IMR-90 (cell line): ENCODE results near the gene SFTPD. TPM values are rescaled to one million over a fixed set of nuclear protein-coding genes. Genes with fewer than 3 reads are reported as not detected.

Source experiments
- ATAC-seq: fragments of 200-7000 bp; cut with Tn5 transposase; 2 replicates; pipeline ENCODE4 v1.9.1; 2020; ENCODE audit warnings: low read depth, mild to moderate bottlenecking, moderate library complexity
- BruUV-seq: library from RNA; stranded (reverse); fragments of 400-500 nt; replicated peaks from 2 replicates; lab custom pipeline; 2021; lab: Mats Ljungman, UMichigan
- CTCF ChIA-PET: fragments of 300-600 bp; formaldehyde crosslinking; extraction: SDS; loops from one replicate; lab custom pipeline; 2021; ENCODE audit warnings: antibody characterized with exemption; lab: Yijun Ruan, JAX
- POLR2A ChIA-PET: fragments of 300-600 bp; sonication (Branson Sonifier 250); formaldehyde crosslinking; loops from one replicate; lab custom pipeline; 2022; ENCODE audit warnings: antibody characterized with exemption; ENCODE audit not compliant: unreplicated experiment; lab: Charles Lee
- DNase-seq: peaks from one replicate; pipeline ENCODE4 v3.0.0; 2013
- H2AFZ ChIP-seq: replicated peaks from 2 replicates; pipeline ENCODE3; 2013; ENCODE audit warnings: low read length, mild to moderate bottlenecking; ENCODE audit not compliant: poor library complexity
- H2AK5ac ChIP-seq: 2 replicates; pipeline ENCODE4 v1.6.1; 2013; ENCODE audit warnings: low read depth, low read length, inconsistent platforms
- H2AK9ac ChIP-seq: replicated peaks from 2 replicates; pipeline ENCODE3; 2013; ENCODE audit warnings: mild to moderate bottlenecking, low read depth, low read length, moderate library complexity; ENCODE audit not compliant: poor library complexity
- H2BK120ac ChIP-seq: 2 replicates; pipeline ENCODE4 v1.6.1; 2013; ENCODE audit warnings: low read depth, low read length, inconsistent platforms
- H2BK15ac ChIP-seq: 3 replicates; pipeline ENCODE4 v1.6.1; 2013; ENCODE audit warnings: low read depth, low read length, inconsistent platforms
- H2BK20ac ChIP-seq: 2 replicates; pipeline ENCODE4 v1.6.1; 2013; ENCODE audit warnings: low read depth, mild to moderate bottlenecking, inconsistent platforms, low read length, moderate library complexity
- H2BK5ac ChIP-seq: 2 replicates; pipeline ENCODE4 v1.6.1; 2013; ENCODE audit warnings: mild to moderate bottlenecking, low read depth, low read length, inconsistent platforms; ENCODE audit not compliant: poor library complexity, severe bottlenecking
- H3K14ac ChIP-seq: replicated peaks from 2 replicates; pipeline ENCODE4 v1.6.1; 2013; ENCODE audit warnings: low read depth, low read length, inconsistent platforms
- H3K18ac ChIP-seq: 2 replicates; pipeline ENCODE4 v1.6.1; 2013; ENCODE audit warnings: low read depth, low read length, control low read depth
- H3K23ac ChIP-seq: 2 replicates; pipeline ENCODE4 v1.6.1; 2013; ENCODE audit warnings: low read depth, low read length, inconsistent platforms
- H3K27ac ChIP-seq: 2 replicates; pipeline ENCODE4 v1.5.1; 2013; ENCODE audit warnings: mild to moderate bottlenecking, control low read depth, low read length; ENCODE audit not compliant: insufficient read depth
- H3K27me3 ChIP-seq: 2 replicates; pipeline ENCODE4 v1.6.1; 2013; ENCODE audit warnings: low read length; ENCODE audit not compliant: control insufficient read depth, insufficient read depth
- H3K36me3 ChIP-seq: 2 replicates; pipeline ENCODE4 v1.6.1; 2013; ENCODE audit warnings: low read length, mixed read lengths; ENCODE audit not compliant: control insufficient read depth, insufficient read depth
- H3K4ac ChIP-seq: 2 replicates; pipeline ENCODE4 v1.6.1; 2013; ENCODE audit warnings: low read depth, low read length, inconsistent platforms
- H3K4me1 ChIP-seq: 2 replicates; pipeline ENCODE4 v1.6.1; 2013; ENCODE audit warnings: low read length, mixed read lengths; ENCODE audit not compliant: control insufficient read depth, insufficient read depth
- H3K4me2 ChIP-seq: 2 replicates; pipeline ENCODE4 v1.6.1; 2013; ENCODE audit warnings: low read depth, mild to moderate bottlenecking, control low read depth, low read length, moderate library complexity
- H3K4me3 ChIP-seq: 2 replicates; pipeline ENCODE4 v1.5.1; 2013; ENCODE audit warnings: low read depth, mild to moderate bottlenecking, control low read depth, low read length, moderate library complexity; ENCODE audit not compliant: insufficient read depth
- H3K56ac ChIP-seq: 2 replicates; pipeline ENCODE4 v1.6.1; 2013; ENCODE audit warnings: low read length, inconsistent platforms; ENCODE audit not compliant: insufficient read depth; ENCODE audit errors: extremely low read depth
- H3K79me1 ChIP-seq, 2 experiments: 2 replicates each; pipeline ENCODE4 v1.6.1; 2013; ENCODE audit warnings: low read length in 2 of 2, inconsistent platforms in 1 of 2, low read depth in 1 of 2
- H3K9ac ChIP-seq: 2 replicates; pipeline ENCODE4 v1.6.1; 2013; ENCODE audit warnings: low read depth, low read length, control low read depth
- H3K9me1 ChIP-seq: 2 replicates; pipeline ENCODE4 v1.6.1; 2013; ENCODE audit warnings: low read length, inconsistent platforms; ENCODE audit not compliant: insufficient read depth
- H3K9me3 ChIP-seq: 2 replicates; pipeline ENCODE4 v1.6.1; 2013; ENCODE audit warnings: low read length; ENCODE audit not compliant: control insufficient read depth, insufficient read depth
- H4K20me1 ChIP-seq: 2 replicates; pipeline ENCODE4 v1.6.1; 2013; ENCODE audit warnings: low read length, inconsistent platforms; ENCODE audit not compliant: insufficient read depth
- H4K5ac ChIP-seq: 2 replicates; pipeline ENCODE4 v1.6.1; 2013; ENCODE audit warnings: mild to moderate bottlenecking, low read depth, low read length, control low read depth
- H4K8ac ChIP-seq, 2 experiments: 2 replicates each; pipeline ENCODE4 v1.6.1; 2013; ENCODE audit warnings: low read depth in 2 of 2, low read length in 2 of 2, control low read depth in 1 of 2, inconsistent platforms in 1 of 2
- H4K91ac ChIP-seq: 2 replicates; pipeline ENCODE4 v1.6.1; 2013; ENCODE audit warnings: low read depth, low read length, inconsistent platforms; ENCODE audit not compliant: insufficient read depth
- CTCF ChIP-seq: conservative IDR thresholded peaks from 2 replicates; pipeline ENCODE4 v1.5.1; 2012; ENCODE audit warnings: mild to moderate bottlenecking, low read depth, low read length, improper control_type of control experiment
- ELK1 ChIP-seq: fragments of 150-350 bp; IDR thresholded peaks from 2 replicates; pipeline ENCODE4 v1.6.1; 2016; ENCODE audit warnings: low read depth, mild to moderate bottlenecking, low read length, moderate library complexity, borderline replicate concordance
- FOS ChIP-seq: fragments of 150-350 bp; IDR thresholded peaks from 2 replicates; pipeline ENCODE4 v1.6.1; 2016; ENCODE audit warnings: low read depth, low read length
- MAZ ChIP-seq: IDR thresholded peaks from 2 replicates; pipeline ENCODE4 v1.6.1; 2012; ENCODE audit warnings: low read depth, mild to moderate bottlenecking, low read length, improper control_type of control experiment, moderate library complexity, borderline replicate concordance
- MXI1 ChIP-seq: IDR thresholded peaks from 2 replicates; pipeline ENCODE4 v1.6.1; 2012; ENCODE audit warnings: low read depth, mild to moderate bottlenecking, low read length, moderate library complexity, borderline replicate concordance
- NFE2L2 ChIP-seq: fragments of 150-350 bp; IDR thresholded peaks from 2 replicates; pipeline ENCODE4 v1.6.1; 2016; ENCODE audit warnings: low read depth, mild to moderate bottlenecking, low read length
- RCOR1 ChIP-seq: IDR thresholded peaks from 2 replicates; pipeline ENCODE4 v1.6.1; 2012; ENCODE audit warnings: mild to moderate bottlenecking, low read length, improper control_type of control experiment; ENCODE audit not compliant: insufficient replicate concordance
- RFX5 ChIP-seq: IDR thresholded peaks from 2 replicates; pipeline ENCODE4 v1.8.0; 2012; ENCODE audit warnings: low read depth, mild to moderate bottlenecking, low read length, moderate library complexity
- WGBS, 2 experiments: methylation state at CpG; one replicate each; pipeline versions ENCODE4 v1.1.5 to v1.1.7; 2013; ENCODE audit warnings: missing lambda C conversion rate in 2 of 2; ENCODE audit not compliant: insufficient read length in 1 of 2; ENCODE audit errors: extremely low coverage in 2 of 2; 5-methylcytosine and 5-hydroxymethylcytosine counted together
- dilution Hi-C: fragments of 300-500 bp; cut with HindIII; formaldehyde crosslinking; loops from one replicate; pipeline ENCODE4 v1.14.3; 2018; ENCODE audit warnings: low sequenced_read_pairs; ENCODE audit not compliant: unreplicated experiment
- in situ Hi-C: fragments of 300-500 bp; cut with MboI; formaldehyde crosslinking; loops from 3 replicates; pipeline ENCODE4 v1.14.3; 2019; ENCODE audit warnings: low sequenced_read_pairs, inconsistent platforms, mixed read lengths
- intact Hi-C: fragments of 100-400 bp; cut with micrococcal nuclease; formaldehyde crosslinking; loops from 2 replicates; pipeline ENCODE4 v1.10.0; 2022
- polyA plus RNA-seq, 3 experiments: library from polyadenylated mRNA; depleted of rRNA; stranded (reverse); fragments of >200 nt; gene quantifications; 2 replicates each; pipeline ENCODE4 v1.2.3, GENCODE V29; 2012; ENCODE audit warnings: low replicate concordance in 1 of 3
- total RNA-seq: library from RNA; depleted of rRNA; stranded (reverse); fragments of >200 nt; gene quantifications from 2 replicates; pipeline ENCODE4 v1.2.3, GENCODE V29; 2012
- TF ChIP-seq, protein P1 (sequence below): fragments of 150-350 bp; IDR thresholded peaks from 2 replicates; pipeline ENCODE4 v1.6.1; 2017; ENCODE audit warnings: mild to moderate bottlenecking, antibody characterized with exemption, low read length, low read depth

Gene SFTPD
- total and polyA plus RNA-seq, 2 of the 4 experiments (the other 2 are of a cell fraction), result not detected

GRCh38 chr10:79910836-79911235 lies 38.1 kb downstream of the SFTPD start:
- no CpG with 5 or more reads among the region's 2 CpGs for WGBS, 2 experiments
- no peak overlapping the region for H4K91ac ChIP-seq
- dilution Hi-C loops (no loop called here), in situ Hi-C loops (no loop called here), intact Hi-C loops (loop anchor here (10.0 kb wide), 1 partner anchor 314 kb away; no protein-coding TSS in a partner anchor)
- no peak overlapping the region for H2BK5ac ChIP-seq
- no peak overlapping the region for H3K4ac ChIP-seq
- no peak overlapping the region for H3K4me3 ChIP-seq
- no peaks in the 10 kb centered on the region for H3K27me3 ChIP-seq
- H3K56ac ChIP-seq, result no peak overlapping the region
- H3K27ac ChIP-seq, result no peak overlapping the region
- H3K18ac ChIP-seq, result no peak overlapping the region
- TF ChIP-seq FOS, result no peak
- TF ChIP-seq MXI1, result no peak
- TF ChIP-seq NFE2L2, result no peak
- TF ChIP-seq CTCF, result no peak
- no peak for TF ChIP-seq MAZ
- no peak for TF ChIP-seq RFX5
- TF ChIP-seq, protein P1, sequence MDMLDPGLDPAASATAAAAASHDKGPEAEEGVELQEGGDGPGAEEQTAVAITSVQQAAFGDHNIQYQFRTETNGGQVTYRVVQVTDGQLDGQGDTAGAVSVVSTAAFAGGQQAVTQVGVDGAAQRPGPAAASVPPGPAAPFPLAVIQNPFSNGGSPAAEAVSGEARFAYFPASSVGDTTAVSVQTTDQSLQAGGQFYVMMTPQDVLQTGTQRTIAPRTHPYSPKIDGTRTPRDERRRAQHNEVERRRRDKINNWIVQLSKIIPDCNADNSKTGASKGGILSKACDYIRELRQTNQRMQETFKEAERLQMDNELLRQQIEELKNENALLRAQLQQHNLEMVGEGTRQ, result no peak
- no peak for TF ChIP-seq ELK1
- no peak for TF ChIP-seq RCOR1
- H2BK20ac ChIP-seq, result no peak overlapping the region
- H3K4me2 ChIP-seq, result no peak overlapping the region
- H2AK9ac ChIP-seq, result no peak overlapping the region
- no peaks in the 10 kb centered on the region for H3K4me1 ChIP-seq
- H2BK15ac ChIP-seq, result no peak overlapping the region
- ChIA-PET POLR2A (no interaction called here), CTCF (no interaction called here)
- H2AK5ac ChIP-seq, result no peak overlapping the region
- H3K9me1 ChIP-seq, result no peaks in the 10 kb centered on the region
- no TSS peak for BruUV-seq
- no peak overlapping the region for H3K9ac ChIP-seq
- DNase-seq, result no peak
- H2BK120ac ChIP-seq, result no peak overlapping the region
- no peak for ATAC-seq
- H3K79me1 ChIP-seq, result no peaks in the 10 kb centered on the region
- H3K14ac ChIP-seq, result no peak overlapping the region
- no peak overlapping the region for H4K5ac ChIP-seq
- H3K23ac ChIP-seq, result no peak overlapping the region
- no peak overlapping the region for H4K8ac ChIP-seq
- H3K9me3 ChIP-seq, result no peaks in the 10 kb centered on the region
- H4K20me1 ChIP-seq, result no peaks in the 10 kb centered on the region
- no peak overlapping the region for H2AFZ ChIP-seq
- peaks cover 1% of the 10 kb centered on the region; the same call in 1 of the 2 replicates for H3K36me3 ChIP-seq
